Upper lobe of left lung (tissue), 6 donors: Measurements from ENCODE around the gene ID2. TPM values are rescaled to one million over a fixed set of nuclear protein-coding genes. Genes with fewer than 3 reads are reported as not detected.

Experiments used
- ATAC-seq, 2 donors: fragments of 200-7000 bp; cut with Tn5 transposase; one replicate each; pipeline ENCODE4 v1.9.1; 2022; ENCODE audit warnings: mild to moderate bottlenecking in 2 of 2, moderate library complexity in 2 of 2; ENCODE audit not compliant: low FRiP score in 2 of 2
- DNase-seq, 2 donors: peaks; one replicate each; pipeline ENCODE4 v3.0.0-alpha.2; 2019 to 2020
- H3K27ac ChIP-seq, 4 donors: fragments of 200-600 bp; sonication (generic); one replicate each; pipeline ENCODE4 v1.5.1; 2016 to 2019
- H3K27me3 ChIP-seq, 4 donors: fragments of 200-600 bp; sonication (generic); one replicate each; pipeline ENCODE4 v1.5.1; 2017 to 2019
- H3K36me3 ChIP-seq, 4 donors: fragments of 200-600 bp; sonication (generic); one replicate each; pipeline ENCODE4 v1.5.1; 2016 to 2019
- H3K4me1 ChIP-seq, 4 donors: fragments of 200-600 bp; sonication (generic); one replicate each; pipeline ENCODE4 v1.5.1; 2018 to 2019
- H3K4me3 ChIP-seq, 4 donors: fragments of 200-600 bp; sonication (generic); one replicate each; pipeline ENCODE4 v1.5.1; 2017 to 2019; ENCODE audit warnings: mild to moderate bottlenecking in 2 of 4, moderate library complexity in 1 of 4
- H3K9me3 ChIP-seq, 4 donors: fragments of 200-600 bp; sonication (generic); one replicate each; pipeline ENCODE4 v1.5.1; 2018 to 2019
- EP300 ChIP-seq, 4 donors: sonication (generic); formaldehyde crosslinking; IDR thresholded peaks; one replicate each; pipeline ENCODE4 v1.5.1; 2017; ENCODE audit warnings: antibody characterized with exemption in 4 of 4, control low read depth in 2 of 4
- POLR2A ChIP-seq, 4 donors: fragments of 450-650 bp; IDR thresholded peaks; one replicate each; pipeline ENCODE4 v1.5.1; 2016 to 2017; ENCODE audit warnings: antibody characterized with exemption in 4 of 4, mild to moderate bottlenecking in 2 of 4
- POLR2AphosphoS5 ChIP-seq, 2 donors: sonication (generic); formaldehyde crosslinking; IDR thresholded peaks; one replicate each; pipeline ENCODE4 v1.5.1; 2017; ENCODE audit warnings: antibody characterized with exemption in 2 of 2
- WGBS, 2 donors: methylation state at CpG; one replicate each; pipeline ENCODE4 v1.1.5; 2017 to 2018; 5-methylcytosine and 5-hydroxymethylcytosine counted together
- total RNA-seq, 6 donors: library from RNA; depleted of rRNA in 4 of 6; stranded (reverse); fragments of >200 nt in 4 of 6; gene quantifications; one replicate each; pipeline versions ENCODE4 v1.1.0 to v1.2.1, GENCODE V29; 2016 to 2021
- TF ChIP-seq, protein P1 (sequence below), 6 experiments: fragments of 450-650 bp in 4 of 6; fragments of 200-600 bp in 2 of 6; sonication (generic) in 2 of 6; IDR thresholded peaks; one replicate each; pipeline ENCODE4 v1.5.1; 2016 to 2019; ENCODE audit warnings: antibody characterized with exemption in 6 of 6
- donor health status: DM: no; HTN: no; CAD: no; lungs with moderate emphysema.
- donor health status: DM: no; HTN: yes; CAD: no; lungs with severe emphysema.

Gene ID2
- total RNA-seq, 6 donors from 2014 or later: 85.4 to 175 (median 110) TPM

- TF ChIP-seq POLR2A (IDR thresholded peaks at IDR 0.05): no peak
- no peak for TF ChIP-seq EP300 (IDR thresholded peaks at IDR 0.05)
- TF ChIP-seq, protein P1, sequence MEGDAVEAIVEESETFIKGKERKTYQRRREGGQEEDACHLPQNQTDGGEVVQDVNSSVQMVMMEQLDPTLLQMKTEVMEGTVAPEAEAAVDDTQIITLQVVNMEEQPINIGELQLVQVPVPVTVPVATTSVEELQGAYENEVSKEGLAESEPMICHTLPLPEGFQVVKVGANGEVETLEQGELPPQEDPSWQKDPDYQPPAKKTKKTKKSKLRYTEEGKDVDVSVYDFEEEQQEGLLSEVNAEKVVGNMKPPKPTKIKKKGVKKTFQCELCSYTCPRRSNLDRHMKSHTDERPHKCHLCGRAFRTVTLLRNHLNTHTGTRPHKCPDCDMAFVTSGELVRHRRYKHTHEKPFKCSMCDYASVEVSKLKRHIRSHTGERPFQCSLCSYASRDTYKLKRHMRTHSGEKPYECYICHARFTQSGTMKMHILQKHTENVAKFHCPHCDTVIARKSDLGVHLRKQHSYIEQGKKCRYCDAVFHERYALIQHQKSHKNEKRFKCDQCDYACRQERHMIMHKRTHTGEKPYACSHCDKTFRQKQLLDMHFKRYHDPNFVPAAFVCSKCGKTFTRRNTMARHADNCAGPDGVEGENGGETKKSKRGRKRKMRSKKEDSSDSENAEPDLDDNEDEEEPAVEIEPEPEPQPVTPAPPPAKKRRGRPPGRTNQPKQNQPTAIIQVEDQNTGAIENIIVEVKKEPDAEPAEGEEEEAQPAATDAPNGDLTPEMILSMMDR (IDR thresholded peaks at IDR 0.05): no peak
- no peak for TF ChIP-seq POLR2AphosphoS5 (IDR thresholded peaks at IDR 0.05)
- Histone ChIP-seq H3K36me3 (no peaks in the 10 kb centered on the region), H3K27me3 (no peaks in the 10 kb centered on the region), H3K4me1 (no peaks in the 10 kb centered on the region), H3K9me3 (no peaks in the 10 kb centered on the region), H3K4me3 (no peak overlapping the region), H3K27ac (no peak overlapping the region)
- no peak for DNase-seq
- no peak for ATAC-seq
- WGBS, 2 donors: 89 to 94% methylated on average over 7 of the region's 7 CpGs
Measured at GRCh38 chr2:8653485-8653884, 28.4 kb upstream of the ID2 start.

- no peak for TF ChIP-seq POLR2A (IDR thresholded peaks at IDR 0.05)
- TF ChIP-seq, protein P1 (IDR thresholded peaks at IDR 0.05): no peak
- TF ChIP-seq EP300 (IDR thresholded peaks at IDR 0.05): no peak
- TF ChIP-seq POLR2AphosphoS5 (IDR thresholded peaks at IDR 0.05): no peak
- ATAC-seq (no peak), DNase-seq (no peak)
- Histone ChIP-seq H3K27me3 (no peaks in the 10 kb centered on the region), H3K4me1 (no peaks in the 10 kb centered on the region), H3K9me3 (no peaks in the 10 kb centered on the region), H3K36me3 (no peaks in the 10 kb centered on the region), H3K4me3 (no peak overlapping the region), H3K27ac (no peak overlapping the region)
- WGBS, 2 donors: 92 to 96% methylated on average over 6 of the region's 6 CpGs
Measured at GRCh38 chr2:8654041-8654440, 27.8 kb upstream of the ID2 start.

DNA sequence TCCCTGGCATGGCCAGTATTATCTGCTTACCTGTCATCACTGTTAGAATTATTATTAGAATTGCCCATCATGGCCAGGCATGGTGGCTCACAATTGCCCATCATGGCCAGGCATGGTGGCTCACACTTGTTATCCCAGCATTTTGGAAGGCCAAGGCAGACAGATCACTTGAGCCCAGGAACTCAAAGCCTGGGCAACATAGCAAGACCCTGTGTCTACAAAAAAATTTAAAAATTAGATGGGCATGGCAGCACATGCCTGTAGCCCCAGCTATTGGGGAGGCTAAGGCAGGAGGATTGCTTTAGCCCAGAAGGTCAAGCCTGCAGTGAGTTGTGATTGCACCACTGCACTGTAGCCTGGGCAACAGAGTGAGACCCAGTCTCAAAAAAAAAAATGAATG lies 27.4 kb upstream of the ID2 start:
- no peak overlapping the region for H3K4me3 ChIP-seq
- H3K9me3 ChIP-seq: no peaks in the 10 kb centered on the region
- TF ChIP-seq POLR2A (IDR thresholded peaks at IDR 0.05): no peak
- TF ChIP-seq, protein P1 (IDR thresholded peaks at IDR 0.05): no peak
- no peak for TF ChIP-seq EP300 (IDR thresholded peaks at IDR 0.05)
- TF ChIP-seq POLR2AphosphoS5 (IDR thresholded peaks at IDR 0.05): no peak
- H3K36me3 ChIP-seq: no peaks in the 10 kb centered on the region
- no peak for DNase-seq
- no peaks in the 10 kb centered on the region for H3K4me1 ChIP-seq
- H3K27me3 ChIP-seq: no peaks in the 10 kb centered on the region
- H3K27ac ChIP-seq: no peak overlapping the region
- no peak for ATAC-seq

DNA sequence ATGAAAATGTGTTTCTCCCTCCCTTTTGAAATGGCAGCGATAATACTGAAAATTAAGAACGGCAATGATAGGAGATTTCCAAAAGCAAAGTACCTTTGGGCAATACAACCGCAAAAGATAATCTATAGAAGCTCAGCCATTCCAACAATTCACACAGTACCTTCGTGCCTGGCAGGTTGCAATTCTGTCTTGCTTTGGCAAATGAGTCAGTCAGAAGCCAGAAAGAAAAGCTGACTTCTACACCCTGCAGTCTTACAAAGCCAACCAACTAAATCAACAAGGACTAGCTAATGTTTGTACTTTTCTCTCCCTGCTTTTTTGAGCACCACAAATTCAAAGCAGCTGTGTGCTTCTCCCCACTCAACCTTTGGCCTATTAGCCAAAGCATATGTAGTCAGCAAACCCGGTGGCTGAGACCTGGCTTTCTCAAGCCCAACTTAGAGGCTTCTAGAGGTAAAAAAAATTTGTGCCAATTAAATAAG lies 25.7 kb upstream of the ID2 start:
- ATAC-seq (no peak), DNase-seq (no peak)
- no peaks in the 10 kb centered on the region for H3K4me1 ChIP-seq
- no peak overlapping the region for H3K4me3 ChIP-seq
- H3K27ac ChIP-seq: no peak overlapping the region
- TF ChIP-seq POLR2A (IDR thresholded peaks at IDR 0.05): no peak
- TF ChIP-seq EP300 (IDR thresholded peaks at IDR 0.05): no peak
- no peak for TF ChIP-seq POLR2AphosphoS5 (IDR thresholded peaks at IDR 0.05)
- TF ChIP-seq, protein P1 (IDR thresholded peaks at IDR 0.05): no peak
- WGBS, 2 donors: 88% methylated on average over 5 of the region's 5 CpGs
- no peaks in the 10 kb centered on the region for H3K27me3 ChIP-seq
- no peaks in the 10 kb centered on the region for H3K9me3 ChIP-seq
- H3K36me3 ChIP-seq: no peaks in the 10 kb centered on the region

DNA sequence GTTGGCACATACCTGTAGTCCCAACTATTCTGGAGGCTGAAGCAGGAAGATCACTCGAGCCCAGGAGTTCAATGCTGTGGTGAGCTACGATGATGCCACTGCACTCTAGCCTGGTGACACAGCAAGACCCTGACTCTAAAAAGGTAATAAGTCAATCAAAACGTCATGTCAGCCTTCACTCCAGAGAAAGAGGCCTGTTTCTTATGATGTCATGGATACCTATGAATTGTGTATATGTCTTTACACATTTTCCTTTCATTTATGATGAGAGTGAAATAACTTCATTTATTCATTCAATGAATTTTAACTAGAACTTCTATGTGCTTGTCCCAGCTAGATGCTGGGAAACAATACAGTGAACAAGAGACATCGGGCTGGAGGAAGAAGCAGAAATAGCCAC lies 25.0 kb upstream of the ID2 start:
- no peak overlapping the region for H3K27ac ChIP-seq
- H3K4me3 ChIP-seq: no peak overlapping the region
- H3K27me3 ChIP-seq: no peaks in the 10 kb centered on the region
- ATAC-seq (no peak), DNase-seq (no peak)
- no peaks in the 10 kb centered on the region for H3K4me1 ChIP-seq
- H3K36me3 ChIP-seq: no peaks in the 10 kb centered on the region
- H3K9me3 ChIP-seq: no peaks in the 10 kb centered on the region
- 69 to 83% methylated on average over 4 of the region's 4 CpGs for WGBS, 2 donors
- TF ChIP-seq, protein P1 (IDR thresholded peaks at IDR 0.05): no peak
- TF ChIP-seq EP300 (IDR thresholded peaks at IDR 0.05): no peak
- no peak for TF ChIP-seq POLR2A (IDR thresholded peaks at IDR 0.05)
